ENCODE results near the gene SV2C. TPM values are rescaled to one million over a fixed set of nuclear protein-coding genes. Genes with fewer than 3 reads are reported as not detected.

The SV2C gene
- total RNA-seq, 2 donors from 2014 or later: 0.52 TPM; not detected in 1

GRCh38 chr5:76388791-76389512, 305.8 kb downstream of the SV2C start:
- H3K27ac ChIP-seq: peak overlapping the region; percentile 45 to 88 (median 80)
- no peaks in the 10 kb centered on the region for H3K9me3 ChIP-seq
- WGBS, 2 donors: 53 to 64% methylated on average over 11 of the region's 11 CpGs
- H3K36me3 ChIP-seq (replicated peaks in 1 of 2; ENCODE audit: insufficient read depth in 1 of 2, low read depth in 2 of 2): no peaks in the 10 kb centered on the region
- H3K4me1 ChIP-seq: peaks cover 88% of the 10 kb centered on the region
- H3K27me3 ChIP-seq: no peaks in the 10 kb centered on the region
- DNase-seq (peak in 1 of 4 donors; percentile 26), ATAC-seq (no peak)
- TF ChIP-seq CTCF (IDR thresholded peaks at IDR 0.05): no peak
- TF ChIP-seq POLR2A (IDR thresholded peaks at IDR 0.05): no peak
- intact Hi-C loops (cut with DNase I): no loop called here
- H3K4me3 ChIP-seq: no peak overlapping the region

DNA sequence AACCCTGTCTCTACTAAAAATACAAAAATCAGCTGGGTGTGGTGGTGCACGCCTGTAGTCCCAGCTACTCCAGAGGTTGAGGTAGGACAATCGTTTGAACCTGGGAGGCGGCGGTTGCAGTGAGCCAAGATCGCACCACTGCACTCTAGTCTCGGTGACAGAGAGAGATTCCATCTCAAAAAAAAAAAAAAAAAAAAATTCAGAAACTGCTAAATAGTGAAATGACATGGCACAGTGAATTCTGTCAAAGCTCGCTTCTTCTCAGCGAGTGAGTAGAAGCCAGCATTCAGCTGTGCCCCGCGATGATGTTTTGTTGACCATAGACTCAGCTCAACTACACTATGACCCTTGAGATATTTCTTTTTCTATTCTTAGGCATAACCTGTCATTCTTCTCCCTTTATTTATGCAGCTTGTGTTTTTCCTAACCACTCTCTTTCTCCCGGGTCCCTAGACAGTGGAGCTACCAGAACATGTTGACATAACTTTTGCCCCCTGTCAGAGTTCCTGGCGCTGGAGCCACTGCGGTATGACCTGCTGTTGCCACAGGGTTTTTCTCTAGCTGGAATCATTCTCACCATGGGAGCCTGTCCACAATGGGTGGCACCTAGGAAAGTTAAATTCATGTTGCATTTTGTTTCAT, 306.5 kb downstream of the SV2C start:
- no peaks in the 10 kb centered on the region for H3K36me3 ChIP-seq (replicated peaks in 1 of 2; ENCODE audit: insufficient read depth in 1 of 2, low read depth in 2 of 2)
- peak; percentile 74 for ATAC-seq
- H3K9me3 ChIP-seq: no peaks in the 10 kb centered on the region
- peak; percentile 71 to 86 (median 82) for DNase-seq
- intact Hi-C loops (cut with DNase I): no loop called here
- 40 to 50% methylated on average over 13 of the region's 13 CpGs for WGBS, 2 donors
- no peaks in the 10 kb centered on the region for H3K27me3 ChIP-seq
- H3K4me1 ChIP-seq: peaks cover 81% of the 10 kb centered on the region
- peak overlapping the region; percentile 48 to 88 (median 80) for H3K27ac ChIP-seq
- TF ChIP-seq CTCF (IDR thresholded peaks at IDR 0.05) (no peak), POLR2A (IDR thresholded peaks at IDR 0.05) (peak in 1 of 3 donors; percentile 11)
- H3K4me3 ChIP-seq: no peak overlapping the region

- H3K27ac ChIP-seq: peak overlapping the region in 3 of 4 donors; percentile 72 to 88 (median 87)
- no peak for TF ChIP-seq POLR2A (IDR thresholded peaks at IDR 0.05)
- no peak for TF ChIP-seq CTCF (IDR thresholded peaks at IDR 0.05)
- peaks cover 68% of the 10 kb centered on the region for H3K4me1 ChIP-seq
- DNase-seq: no peak
- no peaks in the 10 kb centered on the region for H3K36me3 ChIP-seq (replicated peaks in 1 of 2; ENCODE audit: insufficient read depth in 1 of 2, low read depth in 2 of 2)
- no peaks in the 10 kb centered on the region for H3K27me3 ChIP-seq
- no peaks in the 10 kb centered on the region for H3K9me3 ChIP-seq
- intact Hi-C loops (cut with DNase I): no loop called here
- no peak for ATAC-seq
- no peak overlapping the region for H3K4me3 ChIP-seq
- WGBS, 2 donors: 87 to 88% methylated on average over 9 of the region's 9 CpGs
These were observed 307.8 kb downstream of the SV2C start for GRCh38 chr5:76391014-76391413.

- Histone ChIP-seq H3K4me3 (no peak overlapping the region), H3K4me1 (peaks cover 46% of the 10 kb centered on the region), H3K27ac (peak overlapping the region in 1 of 4 donors; percentile 21), H3K27me3 (no peaks in the 10 kb centered on the region), H3K9me3 (no peaks in the 10 kb centered on the region), H3K36me3 (replicated peaks in 1 of 2; ENCODE audit: insufficient read depth in 1 of 2, low read depth in 2 of 2) (no peaks in the 10 kb centered on the region)
- intact Hi-C loops (cut with DNase I): no loop called here
- TF ChIP-seq CTCF (IDR thresholded peaks at IDR 0.05): no peak
- no peak for TF ChIP-seq POLR2A (IDR thresholded peaks at IDR 0.05)
- ATAC-seq (no peak), DNase-seq (no peak)
- WGBS, 2 donors: 66 to 70% methylated on average over 5 of the region's 5 CpGs
These were observed 310.0 kb downstream of the SV2C start for GRCh38 chr5:76393035-76393680.
